GM12864 (cell line): ENCODE results near the gene ZNF581.

Experiments
- DNase-seq: peaks from one replicate; pipeline ENCODE4 v3.0.0-alpha.2; 2011; ENCODE audit warnings: low read depth
- H3K4me3 ChIP-seq: 2 replicates; pipeline ENCODE4 v1.5.1; 2011; ENCODE audit warnings: mild to moderate bottlenecking, low read depth, low read length, control low read depth
- TF ChIP-seq, protein P1 (sequence below): IDR thresholded peaks from 2 replicates; pipeline ENCODE4 v1.5.1; 2011; ENCODE audit warnings: low read depth, mild to moderate bottlenecking, moderate library complexity, low read length, control low read depth, inconsistent platforms; ENCODE audit errors: missing control alignments

ZNF581 gene

DNA sequence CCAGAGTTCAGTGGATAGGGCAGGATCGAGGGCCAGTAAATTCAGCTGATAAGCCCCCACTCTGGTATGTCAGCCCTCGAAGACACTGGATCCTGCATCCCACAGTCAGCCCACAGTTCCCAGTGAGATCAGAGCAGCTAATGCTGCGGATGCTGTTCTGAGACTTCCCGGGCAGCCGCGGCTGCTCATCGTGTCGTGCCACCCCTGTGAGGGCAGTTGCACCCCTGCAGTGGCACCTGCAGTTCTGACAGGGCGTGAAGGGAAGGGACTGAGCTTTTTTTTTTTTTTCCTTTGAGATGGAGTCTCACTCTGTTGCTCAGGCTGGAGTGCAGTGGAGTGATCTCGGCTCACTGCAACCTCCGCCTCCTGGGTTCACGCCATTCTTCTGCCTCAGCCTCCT lies 24.1 kb downstream of the ZNF581 start:
- no peak overlapping the region for H3K4me3 ChIP-seq
- TF ChIP-seq, protein P1, sequence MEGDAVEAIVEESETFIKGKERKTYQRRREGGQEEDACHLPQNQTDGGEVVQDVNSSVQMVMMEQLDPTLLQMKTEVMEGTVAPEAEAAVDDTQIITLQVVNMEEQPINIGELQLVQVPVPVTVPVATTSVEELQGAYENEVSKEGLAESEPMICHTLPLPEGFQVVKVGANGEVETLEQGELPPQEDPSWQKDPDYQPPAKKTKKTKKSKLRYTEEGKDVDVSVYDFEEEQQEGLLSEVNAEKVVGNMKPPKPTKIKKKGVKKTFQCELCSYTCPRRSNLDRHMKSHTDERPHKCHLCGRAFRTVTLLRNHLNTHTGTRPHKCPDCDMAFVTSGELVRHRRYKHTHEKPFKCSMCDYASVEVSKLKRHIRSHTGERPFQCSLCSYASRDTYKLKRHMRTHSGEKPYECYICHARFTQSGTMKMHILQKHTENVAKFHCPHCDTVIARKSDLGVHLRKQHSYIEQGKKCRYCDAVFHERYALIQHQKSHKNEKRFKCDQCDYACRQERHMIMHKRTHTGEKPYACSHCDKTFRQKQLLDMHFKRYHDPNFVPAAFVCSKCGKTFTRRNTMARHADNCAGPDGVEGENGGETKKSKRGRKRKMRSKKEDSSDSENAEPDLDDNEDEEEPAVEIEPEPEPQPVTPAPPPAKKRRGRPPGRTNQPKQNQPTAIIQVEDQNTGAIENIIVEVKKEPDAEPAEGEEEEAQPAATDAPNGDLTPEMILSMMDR = no peak
- DNase-seq = no peak

GRCh38 chr19:55667958-55668357 lies 24.5 kb downstream of the ZNF581 start:
- no peak for DNase-seq
- TF ChIP-seq, protein P1 = no peak
- H3K4me3 ChIP-seq = no peak overlapping the region

DNA sequence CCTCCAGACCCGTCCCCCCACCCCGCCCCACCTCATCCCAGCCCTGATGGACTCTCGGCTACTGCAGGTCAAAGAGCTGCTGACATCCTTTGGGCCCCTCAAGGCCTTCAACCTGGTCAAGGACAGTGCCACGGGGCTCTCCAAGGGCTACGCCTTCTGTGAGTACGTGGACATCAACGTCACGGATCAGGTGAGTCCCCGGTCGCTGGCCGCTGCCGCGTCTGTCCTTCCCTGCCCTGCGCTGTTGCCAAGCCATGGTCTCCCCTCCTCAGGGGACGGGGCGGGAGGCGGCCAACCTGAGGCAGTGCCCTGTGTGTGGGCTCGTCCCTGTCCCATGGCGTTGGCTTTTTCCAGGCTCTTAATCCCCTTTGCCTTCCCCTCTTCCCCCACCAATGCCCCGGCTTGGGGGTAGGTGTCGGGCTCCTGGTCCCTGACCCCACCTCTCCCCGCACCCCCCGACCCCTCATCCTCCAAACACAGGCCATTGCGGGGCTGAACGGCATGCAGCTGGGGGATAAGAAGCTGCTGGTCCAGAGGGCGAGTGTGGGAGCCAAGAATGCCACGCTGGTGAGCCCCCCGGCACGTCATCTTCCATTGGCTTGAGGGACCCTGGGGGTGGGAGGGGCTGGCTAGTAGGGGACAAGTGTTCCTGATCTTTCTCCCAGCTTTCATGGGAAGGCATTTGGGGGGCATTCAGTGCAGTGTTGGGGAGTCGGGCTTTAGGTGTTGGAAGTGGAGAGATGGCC lies 25.3 kb downstream of the ZNF581 start:
- TF ChIP-seq, protein P1 = no peak
- DNase-seq = no peak
- H3K4me3 ChIP-seq = no peak overlapping the region

DNA sequence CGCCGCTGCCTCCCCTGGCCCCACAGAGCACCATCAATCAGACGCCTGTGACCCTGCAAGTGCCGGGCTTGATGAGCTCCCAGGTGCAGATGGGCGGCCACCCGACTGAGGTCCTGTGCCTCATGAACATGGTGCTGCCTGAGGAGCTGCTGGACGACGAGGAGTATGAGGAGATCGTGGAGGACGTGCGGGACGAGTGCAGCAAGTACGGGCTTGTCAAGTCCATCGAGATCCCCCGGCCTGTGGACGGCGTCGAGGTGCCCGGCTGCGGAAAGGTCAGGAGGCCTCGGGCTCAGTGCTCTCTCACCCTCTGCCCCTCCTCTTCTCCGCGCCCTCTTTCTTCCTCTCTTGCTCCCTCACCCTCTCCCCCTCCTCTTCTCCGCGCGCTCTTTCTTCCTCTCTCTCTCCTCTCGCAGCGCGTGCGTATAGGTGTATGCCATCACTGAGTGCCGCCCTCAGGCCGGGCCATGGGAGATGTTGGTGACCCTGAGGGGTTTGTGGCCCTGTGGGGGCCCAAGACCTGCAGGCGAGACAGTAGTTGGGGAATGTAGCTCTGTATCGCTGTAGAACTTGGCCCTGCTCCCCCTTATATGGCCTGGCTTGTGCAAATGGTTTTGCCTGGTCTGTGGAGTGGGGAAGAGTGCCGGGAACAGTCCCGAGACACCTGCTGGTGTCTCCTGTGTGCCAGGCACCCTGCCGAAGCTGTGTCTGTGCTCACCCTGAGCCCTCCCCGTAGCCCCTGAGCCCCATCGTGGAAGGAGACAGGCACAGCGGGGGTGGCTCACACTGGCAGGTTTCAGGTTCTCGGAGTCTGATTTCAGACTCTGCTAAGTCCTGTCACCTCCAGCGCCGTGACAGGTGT lies 26.2 kb downstream of the ZNF581 start:
- no peak for DNase-seq
- no peak overlapping the region for H3K4me3 ChIP-seq
- TF ChIP-seq, protein P1 = no peak

DNA sequence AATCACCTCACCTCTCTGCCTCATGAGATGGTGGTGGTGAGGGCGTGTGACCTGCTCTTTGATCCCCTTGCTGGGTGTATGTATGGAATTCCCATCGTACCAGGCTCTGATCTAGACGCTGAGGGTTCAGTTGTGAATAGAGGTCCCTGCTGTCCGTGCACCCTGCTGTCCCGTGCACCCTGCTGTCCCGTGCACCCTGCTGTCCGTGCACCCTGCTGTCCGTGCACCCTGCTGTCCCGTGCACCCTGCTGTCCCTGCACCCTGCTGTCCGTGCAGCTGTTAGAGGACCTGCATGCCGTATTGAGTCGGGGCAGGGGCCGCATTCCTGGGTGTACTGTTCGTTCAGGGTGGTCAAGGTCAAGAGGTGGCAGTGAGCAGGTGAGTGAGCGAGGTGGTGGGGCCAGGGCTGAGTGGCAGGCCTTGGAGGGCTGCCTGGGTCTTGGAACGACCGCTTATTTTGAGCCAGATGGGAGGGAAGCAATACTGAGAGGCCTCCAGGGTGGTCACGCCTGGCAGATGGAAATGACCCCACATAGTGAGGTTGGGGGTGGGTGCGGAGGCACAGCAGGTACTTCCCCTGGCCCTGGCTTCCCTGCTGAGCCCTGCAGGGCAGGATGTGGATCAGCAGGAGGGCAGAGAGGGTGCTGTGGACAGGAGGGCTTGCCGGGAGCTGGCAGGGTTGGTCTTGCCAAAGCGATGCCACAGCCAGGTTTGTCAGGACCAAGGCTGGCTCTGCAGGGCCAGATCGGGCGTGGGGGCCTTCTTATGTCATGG lies 27.0 kb downstream of the ZNF581 start:
- DNase-seq = no peak
- TF ChIP-seq, protein P1 = no peak
- H3K4me3 ChIP-seq = no peak overlapping the region

DNA sequence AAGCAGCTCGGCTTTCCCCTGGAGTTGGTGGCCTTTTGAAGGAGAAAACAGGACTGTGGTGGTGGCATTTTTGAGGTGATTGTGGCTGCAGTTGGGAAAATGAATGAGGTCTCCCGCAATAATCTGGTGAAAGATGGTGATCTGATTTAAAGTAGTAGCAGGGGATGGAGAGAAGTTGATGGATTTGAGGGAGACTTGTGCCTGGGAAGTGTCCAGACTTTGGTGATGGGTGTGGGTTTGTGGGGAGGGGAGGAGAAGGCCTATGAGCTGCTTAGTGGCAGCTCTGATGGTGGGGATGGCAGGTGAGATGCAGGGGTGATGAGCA lies 27.6 kb downstream of the ZNF581 start:
- TF ChIP-seq, protein P1 = no peak
- DNase-seq = no peak
- H3K4me3 ChIP-seq = no peak overlapping the region
